K562 (cell line): Measurements from ENCODE around the gene SIRT7. TPM values are rescaled to one million over a fixed set of nuclear protein-coding genes. Genes with fewer than 3 reads are reported as not detected.
A peak's percentile ranks its signal among the peaks of the same experiment; 100 is the strongest.

Source experiments
- CEBPB ChIP-seq: fragments of 450-650 bp; IDR thresholded peaks from 2 replicates; pipeline ENCODE4 v1.6.1; 2016; ENCODE audit warnings: missing genetic modification characterization, missing compliant biosample characterization
- CXXC5 ChIP-seq: fragments of 250-450 bp; sonication (Bioruptor Pico); IDR thresholded peaks from 2 replicates; pipeline ENCODE4 v1.8.0; 2022; ENCODE audit warnings: inconsistent platforms, mild to moderate bottlenecking, moderate library complexity
- HNRNPL ChIP-seq: fragments of 200-400 bp; formaldehyde crosslinking; IDR thresholded peaks from 2 replicates; pipeline ENCODE4 v1.6.1; 2017; ENCODE audit warnings: low read depth, mild to moderate bottlenecking, low read length
- KDM5B ChIP-seq: fragments of 200-600 bp; sonication (generic); IDR thresholded peaks from 2 replicates; pipeline ENCODE4 v1.6.1; 2012; ENCODE audit warnings: low read depth, mild to moderate bottlenecking, moderate library complexity, low read length, control low read depth, inconsistent platforms; ENCODE audit not compliant: insufficient replicate concordance
- KLF16 ChIP-seq: IDR thresholded peaks from 2 replicates; pipeline ENCODE4 v1.6.1; 2016; ENCODE audit warnings: antibody characterized with exemption
- NR2C1 ChIP-seq, 2 experiments: fragments of 450-650 bp; IDR thresholded peaks; 2 replicates each; pipeline ENCODE4 v1.6.1; 2017; ENCODE audit warnings: mild to moderate bottlenecking in 2 of 2, antibody characterized with exemption in 1 of 2, inconsistent platforms in 1 of 2, missing compliant biosample characterization in 1 of 2, missing genetic modification characterization in 1 of 2
- POLR2AphosphoS5 ChIP-seq: IDR thresholded peaks from 2 replicates; pipeline ENCODE4 v1.6.1; 2011; ENCODE audit warnings: mild to moderate bottlenecking, low read depth, low read length, moderate library complexity; ENCODE audit not compliant: control insufficient read depth, insufficient read depth
- REST ChIP-seq, 2 experiments: fragments of 450-650 bp; formaldehyde crosslinking in 1 of 2; IDR thresholded peaks; 2 replicates each; pipeline versions ENCODE4 v1.4.0 to v1.6.1; 2014 to 2020; ENCODE audit warnings: mild to moderate bottlenecking in 2 of 2, borderline replicate concordance in 1 of 2, low read depth in 1 of 2
- SMAD4 ChIP-seq: fragments of 250-450 bp; sonication (Bioruptor Pico); conservative IDR thresholded peaks from 2 replicates; pipeline ENCODE4 v1.8.0; 2021; ENCODE audit warnings: inconsistent platforms, mild to moderate bottlenecking, moderate library complexity
- TBL1XR1 ChIP-seq, 2 experiments: IDR thresholded peaks; 2 replicates each; pipeline ENCODE4 v1.6.1; 2012; ENCODE audit warnings: improper control_type of control experiment in 2 of 2, low read length in 2 of 2, mild to moderate bottlenecking in 1 of 2
- ZBTB33 ChIP-seq: sonication (generic); formaldehyde crosslinking; IDR thresholded peaks from 2 replicates; pipeline ENCODE4 v1.8.1; 2023; ENCODE audit warnings: mild to moderate bottlenecking, missing genetic modification reagents
- ZNF184 ChIP-seq: sonication (generic); formaldehyde crosslinking; IDR thresholded peaks from 2 replicates; pipeline ENCODE4 v1.5.0; 2020; ENCODE audit warnings: missing genetic modification reagents
- ZNF280A ChIP-seq: fragments of 450-650 bp; IDR thresholded peaks from 2 replicates; pipeline ENCODE4 v1.6.1; 2018; ENCODE audit warnings: mild to moderate bottlenecking, low read depth; ENCODE audit not compliant: partially characterized antibody
- polyA plus RNA-seq, 8 experiments: library from polyadenylated mRNA; depleted of rRNA in 4 of 8; stranded (reverse) in 5 of 8; unstranded in 3 of 8; fragments of >200 nt; fragmentation: Nextera tagmentation in 2 of 8; fragmentation: Illumina TruSeq in 1 of 8; extraction: Ambion mirVana in 2 of 8; extraction: Trizol in 1 of 8; gene quantifications; 2 replicates each; pipeline versions ENCODE4 v1.2.1 to v1.2.3, GENCODE V29; 2011 to 2014; ENCODE audit warnings: inconsistent platforms in 1 of 8, missing spikeins in 1 of 8
- total RNA-seq, 7 experiments: library from RNA; depleted of rRNA in 6 of 7; stranded (reverse); fragments of >200 nt in 6 of 7; fragmentation: Illumina TruSeq in 2 of 7; extraction: Trizol in 2 of 7; gene quantifications; 2 replicates each; pipeline versions ENCODE4 v1.2.1 to v1.2.3, GENCODE V29; 2011 to 2021; ENCODE audit warnings: low replicate concordance in 1 of 7

The SIRT7 gene
- total and polyA plus RNA-seq, 9 of the 15 experiments (the other 6 are each of a cell fraction or from before 2014, with no cell fraction given) = 1.6 to 54.8 (median 20.3) TPM

GRCh38 chr17:81923302-81924260 is 5.6 kb upstream of the SIRT7 start (continued):
- peak; percentile 26; the same call in 1 of the 2 replicates for TF ChIP-seq NR2C1 (IDR thresholded peaks at IDR 0.05)
- no peak for TF ChIP-seq NR2C1 (tag; IDR thresholded peaks at IDR 0.05)
- TF ChIP-seq ZNF184 = no peak
- TF ChIP-seq TBL1XR1 (IDR thresholded peaks at IDR 0.05; ENCODE audit: low read length in 2 of 2) = peak in 1 of 2 experiments; percentile 61; a peak in 1 of 4 replicates
- peak; percentile 32; the same call in 1 of the 2 replicates for TF ChIP-seq REST (IDR thresholded peaks at IDR 0.05; ENCODE audit: borderline replicate concordance)
- TF ChIP-seq REST (CRISPR knock-in tag; IDR thresholded peaks at IDR 0.05; ENCODE audit: low read depth) = no peak
- no peak for TF ChIP-seq ZBTB33 (CRISPR knock-in tag)
- no peak for TF ChIP-seq ZNF280A
- TF ChIP-seq CEBPB (tag) = peak; percentile 80; the same call in 1 of the 2 replicates
- peak; percentile 35; the same call in 1 of the 2 replicates for TF ChIP-seq HNRNPL
- peak; percentile 83 for TF ChIP-seq CXXC5 (CRISPR knock-in tag)
- TF ChIP-seq KLF16 = peak; percentile 16; the same call in 1 of the 2 replicates
- peak; percentile 57 for TF ChIP-seq KDM5B
- peak; percentile 87 for TF ChIP-seq SMAD4
- TF ChIP-seq POLR2AphosphoS5 = peak; percentile 72; the same call in 1 of the 2 replicates
